A549 treated with GW870086 at 1 μM for 4 hours (cell line): ENCODE data around the gene OR4C13. TPM values are rescaled to one million over a fixed set of nuclear protein-coding genes. Genes with fewer than 3 reads are reported as not detected.

ENCODE experiments used
- total RNA-seq: library from RNA; stranded (reverse); fragments of 200-300 nt; extraction: Qiagen RNA extraction; gene quantifications from 5 replicates; pipeline ENCODE4 v1.2.3, GENCODE V29; 2022; ENCODE audit warnings: low read depth

The OR4C13 gene
- not detected in 5 replicates for total RNA-seq

GRCh38 chr11:49952091-49952490 is at the start of gene OR4C13:
TSS of gene OR4C13 (plus strand) at chr11:49952391. CDS start at chr11:49952423, 32 bp downstream.

DNA sequence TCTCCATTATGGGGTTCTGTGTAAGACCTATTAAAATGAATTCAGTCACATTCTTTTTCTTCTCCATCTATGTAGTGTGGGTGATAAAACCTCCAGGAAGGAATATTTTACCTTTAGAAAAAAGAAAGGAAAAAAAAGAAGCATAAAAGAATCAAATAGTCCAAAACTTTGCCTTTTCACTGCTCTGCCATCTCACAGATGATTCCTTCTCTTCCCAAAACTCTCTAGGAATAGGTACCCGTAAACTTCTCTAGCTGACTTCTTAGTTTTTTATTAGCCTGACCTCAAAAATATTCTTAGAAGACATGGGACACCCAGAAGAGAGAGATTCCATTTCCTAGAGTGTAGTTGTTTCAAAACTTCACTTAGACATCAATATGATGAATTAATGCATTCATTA is 30.2 kb downstream of the OR4C13 start, which contains the start of gene OR4C12:
Gene OR4C12 (minus strand): TSS at position 101 of the 400 bp plus-strand sequence. CDS start 34 bp downstream, at position 67.

Other genes with a start within 250 kb of the OR4C13 start
- not detected in 5 replicates for gene OR4C12, start 30.1 kb downstream of the OR4C13 start, total RNA-seq
- not detected in 5 replicates for gene OR4C45, start 80.5 kb downstream of the OR4C13 start, total RNA-seq